Cortex of kidney (tissue), 1 donor: ENCODE measurements around the gene TRMT112.

Experiments used
- DNase-seq: peaks from one replicate; lab custom pipeline; 2025; lab: John Stamatoyannopoulos, UW

The TRMT112 gene

DNA sequence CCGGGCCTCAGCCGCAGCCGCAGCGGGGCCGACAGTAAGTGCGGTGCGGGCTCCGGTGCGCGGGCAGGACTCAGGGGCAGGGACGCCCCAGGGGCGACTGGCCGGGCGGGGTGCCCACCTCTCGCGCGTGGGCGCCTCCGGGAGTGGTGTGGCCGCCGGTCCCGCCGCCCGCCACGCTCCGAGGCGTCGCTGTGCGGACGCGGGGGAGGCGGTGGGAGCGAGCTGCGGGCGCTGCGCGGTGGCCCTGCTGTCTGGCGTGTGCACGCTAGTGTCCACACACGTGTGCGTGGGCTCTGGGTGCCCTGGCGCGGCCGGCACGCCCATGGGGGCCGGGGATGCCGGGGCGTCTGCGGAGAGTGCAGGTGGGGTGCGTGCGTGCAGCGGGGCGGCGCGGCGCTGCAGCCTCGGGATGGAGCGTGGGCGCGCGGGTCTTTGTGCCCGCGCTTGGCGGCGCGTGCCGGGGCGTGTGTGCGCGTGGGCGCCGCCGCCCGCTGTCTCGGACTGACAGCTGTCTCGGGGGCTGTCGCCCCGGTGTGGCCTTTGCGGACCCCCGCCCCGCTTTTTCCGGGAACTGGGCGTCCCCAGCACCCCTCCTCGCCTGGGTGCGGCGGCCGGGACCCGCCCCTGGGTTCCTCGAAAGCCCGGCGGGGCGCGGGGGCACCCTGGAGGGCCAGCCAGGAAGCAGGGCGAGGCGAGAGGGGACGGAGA is 25.5 kb downstream of the TRMT112 start:
- DNase-seq, result no peak

DNA sequence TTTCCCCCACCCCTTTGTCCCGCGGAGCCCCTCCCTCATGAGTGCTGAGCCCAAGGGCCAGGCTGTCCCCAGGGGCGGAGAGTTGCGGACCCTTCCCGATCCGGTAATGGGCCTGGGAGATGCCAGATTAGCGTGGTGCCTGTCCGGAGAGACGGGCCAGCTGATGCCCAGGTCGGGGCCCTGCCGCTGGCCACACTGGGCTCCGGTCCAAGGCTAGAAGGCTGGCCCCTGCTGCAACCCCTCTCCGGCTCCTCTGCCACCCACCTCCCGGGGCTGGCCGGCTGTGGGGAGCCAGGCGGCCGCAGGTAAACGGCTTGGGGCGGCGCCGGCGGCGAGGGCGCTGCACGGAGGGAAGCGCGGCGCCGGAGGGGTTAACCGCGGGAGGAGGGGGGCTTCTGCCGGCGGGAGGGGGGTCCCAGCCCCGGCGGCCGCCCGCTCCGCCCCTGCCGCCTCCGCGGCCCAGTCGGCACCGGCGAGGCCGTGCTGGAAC is 26.1 kb downstream of the TRMT112 start, which contains the start of gene KCNK4:
KCNK4 (plus strand) TSS at position 41 of the 490 bp plus-strand sequence. CDS start 1,717 bp downstream, outside the sequence.
- no peak for DNase-seq

DNA sequence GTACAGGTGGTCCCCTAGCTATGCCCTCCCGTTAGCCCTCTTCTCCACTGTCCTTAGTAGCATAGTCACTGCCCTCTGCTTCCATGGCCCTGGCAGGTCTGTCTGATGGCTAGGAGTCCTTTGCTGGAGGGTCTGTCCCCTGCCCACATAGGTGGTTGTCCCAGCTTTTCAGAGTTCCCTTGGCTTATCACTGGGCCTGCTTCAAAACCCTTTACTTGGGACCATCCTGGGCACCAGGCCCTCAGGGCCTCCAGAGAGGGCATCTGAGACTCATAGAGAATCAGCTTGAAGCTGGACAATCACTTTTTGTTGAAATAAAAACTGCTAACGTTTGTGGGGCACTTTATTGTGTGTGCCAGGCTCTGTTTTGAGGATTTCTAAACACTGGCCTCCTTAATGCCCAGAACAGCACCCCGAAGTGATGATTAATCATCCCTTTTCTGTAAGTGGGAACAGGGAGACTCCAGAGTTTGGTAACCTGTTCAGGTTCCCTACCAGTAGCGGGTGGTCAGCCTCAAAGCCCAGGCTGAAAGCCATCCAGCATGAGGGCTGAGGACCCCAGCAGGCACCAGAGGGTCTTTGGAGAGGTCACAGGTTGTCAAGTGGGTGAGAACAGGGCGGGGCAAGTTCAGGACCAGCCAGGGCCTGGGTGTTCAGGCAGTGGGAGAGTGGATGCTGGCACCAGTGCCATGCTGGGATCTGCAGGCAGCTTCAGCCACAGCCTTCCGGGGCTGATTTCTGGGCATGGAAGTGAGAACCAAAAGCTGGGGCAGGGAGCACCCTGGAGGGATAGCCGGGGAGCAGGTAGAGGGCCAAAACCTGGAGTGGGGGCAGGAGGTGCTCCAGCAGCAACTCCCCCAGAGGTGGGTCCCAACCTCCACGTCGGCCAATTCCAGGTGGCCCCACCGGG is 26.8 kb downstream of the TRMT112 start:
- DNase-seq, result no peak

DNA sequence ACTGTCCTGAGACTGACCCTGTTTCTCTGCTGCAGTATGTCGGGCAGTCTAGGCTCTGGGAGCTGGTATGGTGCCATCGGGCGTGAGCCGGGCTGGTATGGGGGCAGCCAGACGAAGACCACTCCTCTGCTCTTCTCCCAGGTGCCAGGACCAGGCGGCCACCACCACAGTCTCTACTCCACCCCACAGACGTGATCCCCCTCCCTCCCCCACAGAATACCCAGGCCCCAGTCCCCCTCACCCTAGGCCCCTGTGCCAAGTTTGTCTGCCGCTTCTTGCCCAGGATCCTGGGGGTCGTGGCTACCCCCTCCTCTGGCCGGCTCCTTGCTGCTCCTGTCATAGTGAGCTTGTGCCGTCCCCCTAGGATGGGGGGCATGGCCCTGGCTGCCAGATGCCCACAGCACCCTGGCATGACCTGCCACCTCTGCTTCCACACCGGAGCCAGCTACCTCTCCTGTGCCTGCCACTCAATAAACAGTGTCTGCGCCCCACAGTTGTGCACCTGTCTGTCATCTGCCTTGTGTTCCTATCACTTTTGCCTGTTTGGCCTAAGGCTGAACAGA is 28.3 kb downstream of the TRMT112 start:
- no peak for DNase-seq

DNA sequence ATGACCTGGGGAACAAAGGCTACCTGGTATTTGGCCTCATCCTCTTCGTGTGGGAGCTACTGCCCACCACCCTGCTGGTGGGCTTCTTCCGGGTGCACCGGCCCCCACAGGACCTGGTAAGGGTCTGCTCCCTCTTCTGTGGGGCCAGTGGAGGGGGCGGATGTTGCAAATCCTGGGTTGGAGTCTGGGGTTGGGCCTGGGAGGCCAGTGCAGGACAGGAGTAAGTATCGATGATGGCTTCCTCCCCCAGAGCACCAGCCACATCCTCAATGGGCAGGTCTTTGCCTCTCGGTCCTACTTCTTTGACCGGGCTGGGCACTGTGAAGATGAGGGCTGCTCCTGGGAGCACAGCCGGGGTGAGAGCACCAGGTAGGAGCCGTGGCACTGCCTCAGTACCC is 29.0 kb downstream of the TRMT112 start:
- DNase-seq, result no peak

DNA sequence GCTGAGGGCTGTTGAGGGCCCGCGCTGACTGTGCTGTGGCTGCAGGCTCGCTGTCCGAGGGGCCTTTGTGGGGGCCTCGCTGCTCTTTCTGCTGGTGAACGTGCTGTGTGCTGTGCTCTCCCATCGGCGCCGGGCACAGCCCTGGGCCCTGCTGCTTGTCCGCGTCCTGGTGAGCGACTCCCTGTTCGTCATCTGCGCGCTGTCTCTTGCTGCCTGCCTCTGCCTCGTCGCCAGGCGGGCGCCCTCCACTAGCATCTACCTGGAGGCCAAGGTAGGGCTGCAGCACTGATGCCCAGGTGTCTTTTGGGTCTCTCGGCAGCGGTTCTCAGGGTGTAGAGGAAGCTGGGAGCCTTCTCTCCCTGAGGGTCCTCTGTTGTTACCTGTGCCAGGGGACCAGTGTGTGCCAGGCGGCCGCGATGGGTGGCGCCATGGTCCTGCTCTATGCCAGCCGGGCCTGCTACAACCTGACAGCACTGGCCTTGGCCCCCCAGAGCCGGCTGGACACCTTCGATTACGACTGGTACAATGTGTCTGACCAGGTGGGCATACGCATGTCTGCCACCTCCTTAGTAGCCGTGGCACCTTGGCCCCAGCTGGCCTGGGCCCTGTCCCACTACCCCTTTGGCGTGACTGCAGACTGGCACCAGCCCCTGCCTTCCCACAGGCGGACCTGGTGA is 29.5 kb downstream of the TRMT112 start:
- DNase-seq, result no peak

DNA sequence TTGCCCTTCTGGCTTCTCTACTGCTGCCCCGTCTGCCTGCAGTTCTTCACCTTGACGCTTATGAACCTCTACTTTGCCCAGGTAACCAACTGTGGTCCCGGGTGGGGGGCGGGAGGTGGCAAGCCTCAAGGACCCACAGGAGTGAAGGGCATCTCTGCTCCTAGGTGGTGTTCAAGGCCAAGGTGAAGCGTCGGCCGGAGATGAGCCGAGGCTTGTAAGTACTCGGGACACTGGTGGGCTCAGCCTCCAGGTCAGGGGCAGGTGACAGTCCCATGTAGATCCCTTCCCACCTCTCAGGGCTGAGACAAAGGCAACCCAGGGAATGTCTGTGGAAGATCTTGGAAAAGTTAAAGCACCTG is 30.6 kb downstream of the TRMT112 start:
- DNase-seq, result no peak

DNA sequence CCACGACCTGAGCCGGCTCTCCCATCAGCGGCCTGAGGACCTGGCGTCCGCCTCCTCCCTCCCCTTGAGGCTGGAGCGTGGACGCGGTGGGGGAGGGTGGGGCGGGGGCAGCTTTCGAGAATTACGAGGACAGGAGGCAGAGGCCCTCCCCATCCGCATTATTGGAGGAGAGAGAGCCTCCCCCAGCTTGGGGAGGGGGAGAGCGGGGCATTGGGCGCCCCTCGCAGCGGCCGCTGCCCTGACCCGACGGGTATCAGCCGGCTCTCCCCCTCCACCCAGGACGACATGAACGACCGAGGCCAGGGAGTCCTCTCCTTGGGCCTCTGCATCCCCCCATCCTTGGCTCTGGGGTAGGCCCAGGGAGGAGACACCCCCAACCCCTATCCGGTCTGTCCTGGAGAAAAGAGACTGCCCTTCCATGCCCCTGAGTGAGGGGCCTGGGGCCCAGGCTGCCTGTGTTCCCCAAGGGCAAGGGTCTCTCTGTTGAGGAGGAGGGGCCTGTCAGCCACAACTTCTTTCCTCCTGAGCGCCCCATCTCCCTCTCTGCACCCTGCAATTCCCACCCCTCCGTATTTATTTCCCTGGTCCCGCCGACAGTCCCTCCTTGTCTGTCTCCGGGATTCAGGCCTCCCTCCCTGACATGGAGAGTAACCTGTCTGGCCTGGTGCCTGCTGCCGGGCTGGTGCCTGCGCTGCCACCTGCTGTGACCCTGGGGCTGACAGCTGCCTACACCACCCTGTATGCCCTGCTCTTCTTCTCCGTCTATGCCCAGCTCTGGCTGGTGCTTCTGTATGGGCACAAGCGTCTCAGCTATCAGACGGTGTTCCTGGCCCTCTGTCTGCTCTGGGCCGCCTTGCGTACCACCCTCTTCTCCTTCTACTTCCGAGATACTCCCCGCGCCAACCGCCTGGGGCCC is 31.2 kb downstream of the TRMT112 start:
- no peak for DNase-seq

DNA sequence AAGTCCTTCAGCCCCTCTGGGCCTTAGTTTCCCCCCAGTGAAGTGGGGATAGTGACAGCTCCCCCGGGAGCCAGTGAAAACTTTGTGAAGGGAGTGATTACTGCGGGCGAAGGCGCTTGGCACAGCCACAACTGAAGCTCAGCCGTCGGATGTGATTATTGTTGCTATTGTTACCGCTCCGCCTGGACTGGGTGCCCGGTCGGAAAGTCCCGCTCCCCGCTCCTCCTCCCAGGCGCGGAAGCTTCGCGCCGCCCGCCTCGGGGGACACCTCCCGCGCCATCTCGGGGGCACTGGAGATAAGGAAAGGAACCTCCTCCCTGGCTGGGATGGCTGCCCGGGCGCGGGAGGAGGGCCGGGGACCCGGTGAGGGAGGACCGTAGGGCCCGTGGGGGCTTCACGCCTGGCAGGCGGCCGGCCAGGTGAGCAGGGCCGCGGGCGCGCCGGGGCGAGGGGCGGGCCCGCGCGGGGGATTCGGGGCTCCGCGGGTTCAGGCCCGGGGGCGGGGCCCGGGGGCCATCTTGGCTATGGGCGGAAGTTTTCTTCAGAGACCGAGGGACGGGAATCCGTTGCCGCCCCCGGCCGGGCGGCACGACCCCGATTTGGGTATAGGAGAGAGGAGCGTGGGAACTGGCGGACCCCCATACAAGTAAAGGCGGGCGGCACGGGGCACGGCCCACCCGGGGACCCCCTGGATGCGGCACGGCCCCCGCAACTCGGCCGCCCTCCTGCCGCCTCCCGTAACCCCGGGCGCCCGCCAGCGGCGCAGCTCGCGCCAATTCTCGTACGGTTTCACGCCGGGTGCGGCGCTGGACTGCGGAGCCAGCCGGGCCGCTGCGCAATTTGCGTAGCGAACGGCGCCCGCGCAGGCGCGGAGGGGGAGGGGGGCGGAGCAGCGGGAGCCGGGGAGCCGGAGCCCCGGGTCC is 32.1 kb downstream of the TRMT112 start, which contains the start of gene GPR137:
GPR137 (plus strand) TSS at position 887 of the 923 bp plus-strand sequence. CDS start 677 bp downstream, outside the sequence.
- peak; percentile 75 for DNase-seq

DNA sequence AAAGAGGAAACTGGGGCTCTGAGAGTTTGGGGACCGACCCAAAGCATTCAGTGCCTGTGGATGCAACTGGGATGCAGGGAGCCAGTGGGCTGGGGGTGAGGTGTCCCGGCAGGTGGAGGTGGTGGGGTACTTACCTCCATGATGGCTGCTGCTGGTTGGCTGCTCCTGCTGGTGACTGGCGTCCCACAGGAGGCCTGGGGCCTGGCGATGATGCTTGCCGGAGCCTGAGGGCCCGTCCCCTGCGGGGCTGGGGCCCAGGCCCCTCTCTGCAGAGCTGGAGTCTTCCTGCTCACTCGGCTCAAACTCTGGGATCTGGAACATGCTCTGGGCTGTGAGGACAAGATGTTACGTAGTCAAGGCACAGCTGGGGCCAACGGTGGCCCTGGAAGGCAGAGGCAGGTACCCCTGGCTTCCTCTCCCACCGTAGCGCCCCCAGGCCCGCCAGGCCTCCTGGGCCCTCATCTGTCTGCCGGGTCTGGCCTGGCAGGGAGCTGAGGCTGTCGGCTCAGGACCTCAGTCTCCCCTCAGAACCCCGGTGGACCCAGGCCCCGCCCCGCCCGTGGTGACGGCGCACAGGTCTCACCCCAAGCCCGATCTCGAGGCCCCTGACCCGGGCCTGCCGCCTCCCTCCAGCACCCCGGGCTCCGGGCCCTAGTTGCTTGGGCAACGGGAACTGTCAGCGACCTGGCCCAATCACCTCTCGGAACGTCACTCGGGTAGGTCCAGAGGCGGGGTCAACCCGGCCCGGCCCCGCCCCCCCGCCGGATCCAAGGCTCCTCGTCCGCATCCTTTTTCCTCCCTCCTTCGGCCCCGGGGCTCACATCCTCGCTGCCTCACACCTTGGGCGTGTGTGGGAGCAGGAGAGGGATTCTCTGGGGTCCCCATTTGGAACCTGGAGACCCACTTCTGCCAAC is 33.1 kb downstream of the TRMT112 start, which contains the start of gene BAD:
BAD (minus strand) TSS at position 618 of the 914 bp plus-strand sequence; CDS start at position 321, 297 bp downstream.
- peak; percentile 89 for DNase-seq

DNA sequence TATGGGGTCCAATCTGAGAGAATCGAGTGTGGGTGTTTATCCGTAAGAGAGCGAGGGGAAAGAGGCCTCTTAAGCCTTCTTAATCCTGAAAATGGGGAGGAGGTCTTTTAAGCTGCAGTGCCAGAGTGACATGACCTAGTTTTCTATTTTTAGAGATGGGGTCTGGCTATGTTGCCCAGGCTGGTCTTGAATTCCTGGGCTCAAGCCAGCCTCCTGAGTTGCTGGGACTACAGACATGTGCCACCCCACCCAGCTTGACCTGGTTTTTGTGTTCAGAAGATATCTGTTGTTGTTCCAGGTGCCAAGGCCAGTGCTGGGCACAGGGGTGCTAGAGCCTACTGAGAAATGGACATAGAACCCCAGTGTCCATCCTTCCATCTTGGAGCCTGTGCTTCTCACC is 34.3 kb downstream of the TRMT112 start:
- no peak for DNase-seq

DNA sequence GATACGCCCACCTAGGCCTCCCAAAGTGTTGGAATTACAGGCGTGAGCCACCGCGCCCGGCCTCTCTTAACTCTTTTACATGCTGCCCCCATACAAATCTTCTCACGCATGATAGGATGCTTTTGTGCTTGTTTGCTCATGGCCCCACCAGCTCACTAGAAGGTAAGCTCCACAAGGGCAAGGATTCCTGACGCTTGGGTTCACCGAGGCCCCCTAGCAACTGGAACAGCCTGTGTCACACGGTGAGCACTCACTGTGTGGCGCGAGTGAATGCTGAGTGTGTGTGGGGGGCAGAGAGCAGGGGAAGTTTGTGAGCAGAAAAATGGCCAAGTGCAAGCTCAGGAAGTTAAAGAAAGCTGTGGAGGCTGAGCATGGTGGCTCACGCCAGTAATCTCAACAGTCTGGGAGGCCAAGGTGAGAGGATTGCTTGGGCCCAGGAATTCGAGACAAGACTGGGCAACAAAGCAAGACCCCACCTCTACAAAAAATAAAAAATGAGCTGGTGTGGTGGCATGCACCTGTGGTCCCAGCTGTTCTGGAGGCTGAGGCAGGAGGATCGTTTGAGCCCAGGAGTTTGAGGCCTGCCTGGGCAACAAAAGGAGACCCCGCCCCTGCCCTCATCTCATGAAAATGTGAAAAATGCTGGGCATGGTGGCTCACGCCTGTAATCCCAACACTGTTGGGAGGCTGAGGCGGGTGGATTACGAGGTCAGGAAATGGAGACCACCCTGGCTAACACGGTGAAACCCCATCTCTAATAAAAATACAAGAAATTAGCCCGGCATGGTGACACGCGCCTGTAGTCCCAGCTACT is 35.2 kb downstream of the TRMT112 start:
- DNase-seq, result no peak

DNA sequence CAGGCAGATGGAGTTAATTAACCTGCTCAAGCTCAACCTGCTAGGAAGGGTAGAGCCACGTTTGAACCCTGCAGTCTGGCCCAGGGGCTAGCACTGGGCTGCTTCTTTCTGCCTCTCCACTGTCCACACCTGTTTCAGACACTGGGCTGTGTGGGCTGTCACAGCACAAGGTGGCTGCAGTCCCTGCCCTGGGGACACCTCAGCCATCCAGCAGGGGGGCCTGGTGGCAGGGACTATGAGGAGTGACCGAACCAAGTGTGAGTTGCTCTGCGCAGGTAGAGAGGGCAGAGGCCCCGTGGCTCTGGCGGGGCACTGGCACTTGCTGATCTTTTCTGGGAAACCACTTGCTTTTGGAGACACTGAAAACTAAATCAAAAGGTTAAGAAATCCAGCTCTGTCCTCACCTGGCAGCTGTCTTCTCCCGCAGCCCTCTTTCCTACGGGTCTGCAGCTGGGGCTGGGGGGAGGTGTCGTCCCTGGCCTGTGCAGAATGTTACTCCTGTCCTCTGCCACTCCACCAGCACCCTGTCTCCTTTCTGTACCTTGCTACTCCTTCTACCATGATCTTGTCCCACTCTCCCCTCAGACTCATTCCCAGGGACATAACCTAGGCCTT is 38.7 kb downstream of the TRMT112 start:
- DNase-seq, result no peak

DNA sequence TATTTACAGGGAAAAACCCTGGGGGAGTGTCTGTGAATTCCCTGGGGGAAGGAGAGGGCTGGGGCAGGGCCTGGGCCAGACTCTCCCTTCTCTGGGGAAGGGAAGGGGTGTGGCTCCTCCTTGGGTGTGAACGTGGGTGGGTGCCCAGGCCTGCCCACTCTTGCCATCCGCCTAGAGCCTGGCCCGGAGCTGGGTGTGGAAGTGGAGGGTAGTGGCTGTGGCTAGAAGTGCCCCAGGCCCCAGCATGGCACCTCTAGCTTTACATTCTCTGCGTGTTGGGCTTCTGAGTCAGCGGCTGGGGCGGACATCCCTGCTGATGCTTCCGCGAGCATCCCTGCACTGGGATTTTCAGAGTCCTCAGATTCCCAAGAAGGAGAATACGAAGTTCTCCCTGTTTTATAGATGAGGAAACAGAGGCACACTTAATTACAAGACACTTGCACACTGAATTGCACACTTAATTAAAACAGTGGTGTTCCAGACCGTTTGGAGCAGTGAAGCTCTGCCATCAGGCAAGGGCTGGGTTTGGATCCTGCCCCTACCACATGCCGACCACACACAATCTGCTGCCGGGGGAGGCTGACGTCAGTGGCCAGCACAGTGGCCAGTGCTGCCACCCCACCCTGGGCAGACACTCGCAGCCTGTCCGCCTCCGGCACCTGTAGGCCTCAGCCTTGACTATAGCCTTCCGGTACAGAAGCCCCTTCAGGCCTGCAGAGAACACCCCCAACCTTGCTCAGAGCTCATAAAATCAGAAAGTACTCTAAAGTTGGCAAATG is 40.5 kb downstream of the TRMT112 start:
- DNase-seq, result no peak

DNA sequence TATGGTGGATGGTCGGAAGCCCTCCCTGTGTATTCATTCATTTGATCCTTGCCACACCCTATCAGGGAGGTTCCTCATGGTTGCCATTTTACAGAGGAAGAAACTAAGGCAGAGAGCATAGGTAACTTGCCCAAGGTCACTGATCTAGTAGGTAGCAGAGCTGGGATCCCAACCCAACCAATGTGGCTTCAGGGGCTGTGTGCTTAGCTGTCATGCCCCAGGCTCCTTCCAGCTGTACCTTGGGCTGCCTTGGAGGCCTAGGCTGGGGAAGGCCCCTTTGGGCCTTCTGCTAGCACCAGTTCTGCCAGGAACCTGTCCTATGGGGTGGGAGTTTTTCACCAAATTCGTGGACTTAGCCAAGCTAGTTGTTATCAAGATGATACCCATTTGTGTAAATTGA is 41.5 kb downstream of the TRMT112 start:
- DNase-seq, result no peak

DNA sequence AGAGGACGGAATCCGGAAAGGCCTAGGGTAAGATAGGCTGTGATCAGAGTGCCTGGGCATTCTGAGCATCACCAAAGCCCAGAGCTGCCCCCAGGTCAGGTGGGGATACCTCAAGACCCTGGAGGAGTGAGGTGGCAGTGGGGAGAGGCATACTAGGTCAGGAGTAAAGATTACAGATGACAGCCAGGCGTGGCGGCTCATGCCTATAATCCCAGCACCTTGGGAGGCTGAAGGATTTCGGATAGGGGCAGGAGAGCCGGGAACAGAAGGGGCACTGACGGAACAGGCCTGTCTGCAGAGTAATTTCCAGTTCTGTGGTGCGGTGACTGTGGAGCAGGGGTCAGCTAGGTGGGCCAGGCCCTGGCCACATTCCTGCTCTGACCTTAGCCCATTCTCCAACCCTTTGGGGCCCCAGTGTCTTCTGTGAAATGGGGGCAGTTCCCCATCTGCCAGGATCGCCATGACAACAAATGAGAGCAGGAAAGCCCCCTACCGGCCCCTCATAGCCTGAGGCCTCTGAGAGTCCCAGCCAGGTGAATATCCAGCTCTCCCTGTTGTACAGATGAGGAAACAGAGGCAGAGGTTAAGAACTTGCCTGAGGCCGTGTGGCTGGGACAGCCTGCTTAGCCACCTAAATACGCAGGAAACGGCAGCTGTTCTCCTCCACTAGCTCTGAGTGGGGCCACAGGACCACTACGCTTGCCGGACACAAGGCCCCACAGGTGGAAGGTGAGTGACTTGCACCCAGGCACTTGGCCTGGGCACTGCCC is 42.1 kb downstream of the TRMT112 start:
- DNase-seq, result no peak
